SK-N-MC (cell line): ENCODE results near the gene ANXA6.

Experiments
- EZH2 ChIP-seq: fragments of 200-600 bp; sonication (generic); IDR thresholded peaks from one replicate; pipeline ENCODE4 v1.6.1; 2017; ENCODE audit warnings: antibody characterized with exemption
- FOXP2 ChIP-seq: optimal IDR thresholded peaks from 2 replicates; pipeline ENCODE3; 2011; ENCODE audit warnings: mild to moderate bottlenecking, moderate library complexity; ENCODE audit not compliant: insufficient read depth; ENCODE audit errors: extremely low read length, control extremely low read depth
- POLR2AphosphoS5 ChIP-seq: IDR thresholded peaks from 2 replicates; pipeline ENCODE4 v1.6.1; 2012; ENCODE audit warnings: mild to moderate bottlenecking, low read depth, low read length, borderline replicate concordance

GRCh38 chr5:151092762-151093161, 64.8 kb downstream of the ANXA6 start:
- TF ChIP-seq EZH2 (no peak), POLR2AphosphoS5 (no peak), FOXP2 (no peak)
